GM21447 (cell line): ENCODE measurements around the gene RNF114.
"Not testable (repeated sequence)": the region's sequence is repeated elsewhere in the genome, so short reads cannot be mapped to it uniquely, and the experiment has no call there.

Experiments
- ATAC-seq: cut with Tn5 transposase; IDR thresholded peaks from one replicate; pipeline ENCODE4 v1.9.1; 2021; ENCODE audit not compliant: unreplicated experiment

RNF114 gene

DNA sequence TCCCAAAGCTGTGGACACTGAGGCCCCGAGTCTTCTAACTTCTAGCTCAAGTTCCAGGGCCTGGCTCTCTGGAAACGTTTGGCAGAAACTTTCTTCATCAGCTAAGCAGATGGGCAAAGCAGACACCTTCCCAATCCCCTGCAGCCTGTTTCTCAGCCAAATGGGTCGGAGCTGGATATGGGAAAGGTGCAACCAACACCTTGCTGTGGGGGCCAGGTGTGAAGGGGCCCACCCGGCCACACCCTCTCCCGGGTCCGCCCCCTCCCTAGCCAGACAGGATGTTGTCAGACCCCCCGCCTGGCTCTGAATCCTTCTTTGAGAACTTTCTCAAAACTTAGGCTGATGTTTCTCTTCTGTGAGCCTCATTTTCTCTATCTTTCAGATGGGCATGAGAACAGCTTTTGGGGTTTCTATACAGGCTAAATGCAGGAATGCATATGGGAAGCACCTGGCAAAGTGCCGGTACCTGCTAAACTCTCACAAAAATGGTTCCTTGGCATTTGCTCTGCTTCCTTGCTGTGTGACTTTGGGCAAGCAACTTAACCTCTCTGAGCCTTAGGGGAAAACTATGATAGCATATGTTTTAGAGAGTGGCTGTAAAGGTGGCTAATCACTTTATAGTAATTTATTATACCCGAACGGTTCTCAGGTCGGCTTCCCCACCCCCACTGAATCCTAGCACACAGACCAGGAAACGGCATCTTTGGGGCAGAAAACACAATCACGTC, 48.4 kb downstream of the RNF114 start:
- no peak for ATAC-seq

DNA sequence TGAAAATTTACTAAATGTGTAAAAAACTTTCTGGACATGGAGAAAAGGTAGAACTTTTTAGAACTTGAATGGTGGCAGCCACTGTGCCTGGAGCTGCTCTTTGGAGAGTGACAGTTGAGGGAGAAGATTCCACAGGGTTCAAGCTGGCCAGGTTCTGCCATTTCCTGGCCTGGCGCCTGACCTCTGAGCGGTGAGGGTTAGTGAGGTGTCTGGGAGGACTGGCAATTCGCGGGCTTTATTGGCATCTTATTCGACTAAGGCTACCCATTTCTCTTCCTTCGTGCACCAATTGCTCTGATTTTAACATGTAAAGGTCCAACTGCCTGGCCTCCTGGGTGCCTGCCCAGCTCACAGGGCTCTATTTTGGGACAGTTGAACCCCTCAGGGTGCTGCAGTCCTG, 49.0 kb downstream of the RNF114 start:
- no peak for ATAC-seq

DNA sequence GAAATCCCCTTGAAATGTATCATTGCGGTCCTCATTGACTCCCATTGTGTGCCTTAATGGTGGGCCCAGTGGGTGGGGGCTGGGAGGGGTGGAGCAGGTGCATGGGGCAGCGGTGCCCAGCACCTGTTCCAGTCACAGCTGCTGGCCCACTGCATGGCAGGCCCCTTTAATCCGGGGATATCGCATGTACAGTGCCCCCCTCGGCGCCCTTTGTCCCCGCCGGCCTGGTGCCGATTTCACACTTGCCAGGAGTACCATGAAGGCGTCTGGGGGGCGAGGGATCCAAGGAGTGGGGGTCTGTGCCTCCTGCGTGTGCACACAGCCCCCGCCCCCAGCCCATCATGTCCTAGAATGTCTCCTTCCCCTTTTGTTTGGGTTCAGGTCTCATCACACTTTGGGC, 49.4 kb downstream of the RNF114 start:
- ATAC-seq: no peak

DNA sequence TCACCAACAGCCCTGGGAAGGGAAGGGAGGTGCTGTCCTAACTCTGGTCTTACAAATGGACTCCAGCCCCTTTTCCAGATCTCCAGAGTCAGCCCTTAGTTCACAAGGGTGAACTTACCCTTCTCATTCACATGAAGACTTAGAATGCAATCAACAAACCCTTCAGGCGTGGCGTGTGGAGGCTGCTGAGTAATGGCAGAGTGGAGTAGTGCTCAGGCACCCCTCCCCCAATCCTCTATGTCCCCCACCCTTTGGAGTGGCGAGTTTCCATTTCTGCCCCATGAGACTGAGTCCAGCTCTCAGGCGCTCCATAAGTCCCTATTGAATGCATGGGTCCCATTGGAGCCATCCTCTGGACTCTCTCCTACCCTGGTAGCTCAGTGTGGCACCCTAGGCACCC, 49.9 kb downstream of the RNF114 start:
- ATAC-seq: no peak

DNA sequence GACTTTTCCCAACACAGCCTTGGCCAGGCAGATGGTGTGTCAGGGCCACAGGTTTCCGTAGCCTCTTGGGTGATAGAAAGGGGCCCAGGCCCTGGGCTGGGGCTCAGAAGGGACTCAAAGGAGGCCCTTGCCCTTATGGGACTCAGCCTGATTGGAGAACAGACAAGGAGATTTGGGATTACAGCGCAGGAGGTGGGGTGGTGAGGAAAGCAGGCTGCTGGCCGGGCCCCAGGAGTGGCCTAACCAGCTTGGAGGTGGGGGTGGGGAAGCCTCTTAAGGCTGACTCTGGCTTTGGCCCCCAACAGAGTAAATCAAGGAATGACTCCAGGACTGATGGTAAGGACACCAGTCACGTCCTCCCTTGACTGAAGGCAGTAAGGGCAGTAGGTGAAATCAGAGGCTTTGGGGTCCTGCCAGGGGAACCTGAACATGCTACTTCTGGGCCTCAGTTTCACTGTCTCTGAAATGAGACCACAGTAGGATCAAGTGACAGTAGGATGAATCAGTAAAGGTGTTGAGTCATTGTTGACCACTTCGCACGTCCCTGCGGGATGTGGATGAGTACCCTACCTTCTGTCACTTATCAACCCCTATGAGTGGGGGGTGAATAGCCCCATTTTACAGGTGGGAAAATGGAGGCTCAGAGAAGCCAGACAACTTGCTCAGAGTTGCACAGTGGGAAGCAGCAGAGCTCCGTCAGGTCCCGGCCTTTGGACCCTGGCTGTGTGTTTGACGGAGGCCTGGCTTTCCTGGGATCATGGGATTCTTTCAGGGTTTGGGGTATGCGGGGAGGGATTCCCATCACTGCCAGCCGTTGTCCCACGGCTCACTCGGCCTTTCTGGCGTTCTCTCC, 51.0 kb downstream of the RNF114 start:
- ATAC-seq: no peak

DNA sequence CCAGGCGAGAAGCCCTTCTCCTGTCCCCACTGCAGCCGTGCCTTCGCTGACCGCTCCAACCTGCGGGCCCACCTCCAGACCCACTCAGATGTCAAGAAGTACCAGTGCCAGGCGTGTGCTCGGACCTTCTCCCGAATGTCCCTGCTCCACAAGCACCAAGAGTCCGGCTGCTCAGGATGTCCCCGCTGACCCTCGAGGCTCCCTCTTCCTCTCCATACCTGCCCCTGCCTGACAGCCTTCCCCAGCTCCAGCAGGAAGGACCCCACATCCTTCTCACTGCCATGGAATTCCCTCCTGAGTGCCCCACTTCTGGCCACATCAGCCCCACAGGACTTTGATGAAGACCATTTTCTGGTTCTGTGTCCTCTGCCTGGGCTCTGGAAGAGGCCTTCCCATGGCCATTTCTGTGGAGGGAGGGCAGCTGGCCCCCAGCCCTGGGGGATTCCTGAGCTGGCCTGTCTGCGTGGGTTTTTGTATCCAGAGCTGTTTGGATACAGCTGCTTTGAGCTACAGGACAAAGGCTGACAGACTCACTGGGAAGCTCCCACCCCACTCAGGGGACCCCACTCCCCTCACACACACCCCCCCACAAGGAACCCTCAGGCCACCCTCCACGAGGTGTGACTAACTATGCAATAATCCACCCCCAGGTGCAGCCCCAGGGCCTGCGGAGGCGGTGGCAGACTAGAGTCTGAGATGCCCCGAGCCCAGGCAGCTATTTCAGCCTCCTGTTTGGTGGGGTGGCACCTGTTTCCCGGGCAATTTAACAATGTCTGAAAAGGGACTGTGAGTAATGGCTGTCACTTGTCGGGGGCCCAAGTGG, 51.9 kb downstream of the RNF114 start:
- ATAC-seq: no peak

DNA sequence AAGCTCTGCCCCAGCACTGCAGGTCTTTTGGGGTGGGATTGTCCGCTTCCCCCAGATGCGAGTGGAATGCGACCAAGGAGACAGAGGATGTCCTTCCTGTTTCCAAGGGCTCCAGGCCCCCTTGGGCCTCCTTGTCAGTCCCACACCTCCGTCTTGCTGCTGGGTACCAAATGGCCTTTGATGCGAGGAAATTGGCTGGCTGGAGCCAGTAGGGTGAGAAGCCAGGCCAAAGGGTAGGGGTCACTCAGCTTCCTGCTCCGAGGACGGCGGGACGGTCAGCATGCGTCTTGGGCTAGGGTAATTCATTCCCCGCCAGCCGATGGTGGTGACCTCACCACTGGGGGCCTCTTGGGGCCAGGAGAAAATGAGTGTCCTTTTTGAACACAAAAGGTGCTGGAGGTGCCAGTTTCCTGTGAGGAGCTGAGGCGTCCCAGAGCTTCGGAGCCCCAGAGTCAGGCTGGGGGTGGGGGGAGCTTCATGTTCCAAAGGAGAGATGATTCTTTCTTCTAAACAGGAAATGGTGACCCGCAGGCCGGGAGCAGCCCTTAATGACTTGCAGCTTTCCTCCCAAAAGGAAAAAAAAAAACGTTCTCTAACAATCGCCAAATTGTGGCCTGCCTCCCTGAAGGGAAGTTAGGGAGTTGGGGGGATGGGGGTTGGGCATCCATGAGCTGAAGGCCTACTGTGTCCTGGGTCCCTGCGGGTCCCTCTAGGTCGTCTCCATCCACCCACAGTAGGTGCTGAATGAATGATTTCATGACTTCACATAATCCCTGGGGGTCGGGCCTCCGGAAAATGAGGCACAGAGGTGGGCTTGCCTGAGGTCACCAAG, 53.3 kb downstream of the RNF114 start:
- no peak for ATAC-seq

DNA sequence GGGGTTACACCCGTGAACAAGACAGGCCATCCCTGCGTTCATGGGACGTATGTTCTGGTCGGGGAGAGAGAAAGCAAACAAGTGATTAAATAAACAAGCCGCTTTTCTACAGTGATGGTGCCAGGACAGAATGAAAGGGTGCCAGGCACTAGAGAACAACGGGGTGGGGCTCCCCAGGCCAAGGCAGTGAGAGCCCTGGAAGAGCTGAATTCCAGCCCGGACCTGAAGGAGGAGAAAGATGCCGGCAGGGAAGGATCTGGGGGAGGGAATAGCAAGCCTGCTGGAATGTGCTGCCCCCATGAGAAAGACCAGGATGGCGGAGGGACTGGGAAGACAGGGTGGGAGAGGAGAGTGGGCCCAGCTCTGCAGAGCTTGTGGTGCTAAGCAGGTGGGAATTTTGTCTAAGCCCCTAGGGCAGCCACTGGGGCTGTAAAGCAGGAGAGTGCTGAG, 54.1 kb downstream of the RNF114 start:
- no peak for ATAC-seq

DNA sequence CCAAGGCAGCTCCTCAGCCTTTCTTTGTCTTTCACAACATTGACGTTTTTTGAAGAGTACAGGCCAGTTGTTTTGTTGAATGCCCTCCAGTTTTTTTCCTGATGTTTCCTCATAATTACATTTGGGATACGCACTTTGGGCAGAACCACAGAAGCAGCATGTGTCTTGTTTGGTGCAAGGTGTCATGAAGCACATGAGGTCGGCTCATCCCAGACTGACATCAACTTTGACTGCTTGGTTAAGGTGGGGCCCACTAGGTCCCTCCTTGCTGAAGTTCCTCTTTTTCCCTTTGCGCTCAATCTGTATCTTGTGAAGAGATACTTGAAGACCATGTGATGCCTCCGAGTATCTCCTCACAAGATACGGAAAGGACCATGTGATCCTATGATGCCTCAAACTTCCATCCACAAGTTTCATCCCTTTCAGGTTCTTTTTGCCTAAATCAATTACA, 57.1 kb downstream of the RNF114 start:
- no peak for ATAC-seq

DNA sequence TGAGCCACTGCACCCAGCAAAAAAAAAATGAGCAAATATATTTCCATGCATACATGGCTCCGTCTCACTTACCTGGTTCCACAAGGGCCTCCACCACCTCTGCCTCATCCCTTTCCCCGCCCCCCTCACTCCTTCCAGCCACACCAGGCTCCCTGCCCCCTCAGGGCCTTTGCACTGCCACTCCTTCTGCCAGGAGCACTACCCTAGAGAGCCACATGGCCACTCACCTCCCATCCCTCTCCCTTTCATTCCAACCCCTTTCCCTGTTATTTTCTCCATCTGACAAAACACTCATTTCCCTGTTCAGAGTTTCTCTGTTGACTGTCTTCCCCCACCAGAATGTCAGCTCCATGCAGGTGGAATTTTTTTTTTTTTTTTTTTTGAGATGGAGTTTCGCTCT, 59.4 kb downstream of the RNF114 start:
- no peak for ATAC-seq

DNA sequence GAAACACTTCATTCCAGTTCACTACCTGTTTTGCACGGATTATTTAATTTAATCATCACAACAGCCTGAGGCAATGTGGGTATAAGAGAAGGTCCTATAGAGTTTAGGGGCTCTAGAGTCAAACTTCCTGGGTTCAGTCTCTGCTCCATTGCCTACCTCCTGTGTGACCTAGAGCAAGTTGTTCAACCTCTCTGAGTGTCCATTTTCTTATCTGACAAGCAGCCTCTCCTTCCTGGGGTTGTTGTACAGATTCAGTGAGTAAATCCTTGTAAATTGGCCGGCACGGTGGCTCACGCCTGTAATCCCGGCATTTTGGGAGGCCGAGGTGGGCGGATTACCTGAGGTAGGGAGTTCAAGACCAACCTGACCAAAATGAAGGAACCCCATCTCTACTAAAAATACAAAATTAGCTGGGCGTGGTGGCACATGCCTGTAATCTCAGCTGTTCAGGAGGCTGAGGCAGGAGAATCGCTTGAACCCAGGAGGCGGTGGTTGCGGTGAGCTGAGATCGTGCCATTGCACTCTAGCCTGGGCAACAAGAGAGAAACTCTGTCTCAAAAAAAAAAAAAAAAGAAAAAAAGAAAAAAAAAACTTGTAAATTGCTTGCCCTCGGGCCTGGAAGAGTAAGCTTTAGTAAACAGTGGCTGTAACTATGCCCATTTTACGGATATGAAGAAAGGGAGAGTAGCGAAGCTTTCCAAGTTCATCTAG, 62.4 kb downstream of the RNF114 start:
- not testable (repeated sequence) for ATAC-seq

DNA sequence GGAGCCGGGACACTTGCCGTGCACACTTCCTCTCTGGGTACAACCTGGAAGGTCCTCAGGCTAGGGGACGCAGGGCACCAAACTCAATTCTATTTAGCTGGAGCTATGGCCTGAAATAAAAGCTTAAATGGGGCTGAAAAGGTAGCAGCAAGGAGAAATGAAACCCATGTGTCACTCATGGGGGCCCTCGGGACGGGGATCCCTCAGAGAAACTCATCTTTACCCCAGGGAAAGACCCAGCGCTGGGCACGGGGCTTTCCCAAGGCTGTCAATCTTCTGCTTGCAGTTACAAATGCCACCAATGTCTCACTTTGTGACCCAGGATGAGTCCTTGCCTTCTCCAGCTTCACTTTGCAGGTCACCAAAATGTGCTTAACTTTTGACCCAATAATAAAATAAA, 63.1 kb downstream of the RNF114 start:
- ATAC-seq: peak; percentile 74

DNA sequence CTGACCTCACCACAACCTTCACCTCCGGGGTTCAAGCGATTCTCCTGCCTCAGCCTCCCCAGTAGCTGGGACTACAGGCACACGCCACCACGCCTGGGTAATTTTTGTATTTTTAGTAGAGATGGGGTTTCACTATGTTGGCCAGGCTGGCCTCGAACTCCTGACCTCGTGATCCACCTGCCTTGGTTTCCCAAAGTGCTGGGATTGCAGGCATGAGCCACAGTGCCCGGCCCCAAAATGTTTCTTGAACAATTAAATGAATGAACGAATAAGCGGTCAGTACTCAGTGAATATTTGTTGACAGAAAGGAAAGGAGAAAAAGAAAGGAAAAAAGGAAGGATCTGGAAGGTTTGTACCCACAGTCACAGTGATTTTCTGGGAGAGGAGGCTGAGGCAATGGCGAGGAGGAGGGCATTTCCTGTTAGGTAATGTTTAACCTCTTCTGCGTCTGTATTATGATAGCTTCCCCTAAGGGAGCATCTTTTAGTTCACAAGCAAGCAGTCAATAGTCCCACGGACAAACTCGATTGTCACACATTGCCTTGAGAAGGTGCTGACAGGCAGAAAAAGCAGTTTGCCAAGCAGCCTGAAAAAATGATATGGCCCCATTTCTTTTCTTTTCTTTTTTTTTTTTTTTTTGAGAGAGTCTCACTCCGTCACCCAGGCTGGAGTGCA, 64.5 kb downstream of the RNF114 start:
- ATAC-seq: not testable (repeated sequence)

DNA sequence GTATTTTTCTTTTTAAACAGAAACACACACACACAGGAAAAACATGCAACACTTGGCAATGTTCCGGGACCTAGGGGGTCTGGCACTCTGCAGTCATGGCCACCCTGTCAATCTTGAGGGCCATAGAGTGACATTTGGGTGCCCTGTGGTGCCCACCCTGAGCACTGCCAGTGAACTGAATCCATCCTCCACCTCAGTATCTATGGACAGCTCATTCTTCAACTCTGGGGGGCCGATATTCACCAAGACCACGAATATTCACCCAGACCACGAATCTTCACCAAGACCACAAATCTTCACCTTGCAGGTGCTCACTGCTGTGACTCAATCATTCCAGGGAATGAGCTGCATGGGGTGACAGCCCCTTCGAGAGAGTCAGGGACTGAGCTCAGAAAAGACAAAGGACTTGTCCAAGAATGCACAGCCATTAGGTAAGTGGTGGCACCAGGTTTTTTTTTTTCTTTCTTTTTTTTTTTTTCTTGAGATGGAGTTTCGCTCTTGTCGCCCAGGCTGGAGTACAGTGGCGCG, 65.7 kb downstream of the RNF114 start:
- ATAC-seq: no peak

DNA sequence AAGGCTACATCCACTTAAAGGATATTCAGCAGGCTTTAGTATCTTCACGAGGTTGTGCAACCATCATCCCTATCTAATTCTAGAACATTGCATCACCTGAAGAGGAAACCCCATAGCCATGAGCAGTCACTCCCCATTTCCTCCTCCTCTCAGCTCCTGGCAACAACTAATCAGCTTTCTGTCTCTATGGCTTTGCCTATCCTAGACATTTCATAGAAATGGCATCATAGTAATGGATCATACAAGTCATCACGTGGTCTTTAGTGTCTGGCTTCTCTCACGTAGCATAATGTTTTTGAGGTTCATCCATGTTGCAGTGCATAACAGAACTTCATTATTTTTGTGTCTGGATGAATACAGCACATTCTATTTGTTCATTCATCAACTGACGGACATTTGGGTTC, 67.1 kb downstream of the RNF114 start:
- ATAC-seq: no peak
